ENCODE data around the gene SNAP91. TPM values are rescaled to one million over a fixed set of nuclear protein-coding genes. Genes with fewer than 3 reads are reported as not detected.
"Not testable (repeated sequence)": the region's sequence is repeated elsewhere in the genome, so short reads cannot be mapped to it uniquely, and the experiment has no call there.

Gene SNAP91
- total RNA-seq, 4 donors from 2014 or later, result 1.8 to 18.1 TPM; not detected in 2

GRCh38 chr6:83592770-83593394, 116.0 kb downstream of the SNAP91 start:
- Histone ChIP-seq H3K27me3 (no peaks in the 10 kb centered on the region), H3K4me1 (no peaks in the 10 kb centered on the region), H3K36me3 (peaks cover 0 to 2% of the 10 kb centered on the region in 2 donors), H3K9me3 (no peaks in the 10 kb centered on the region), H3K27ac (no peak overlapping the region), H3K4me3 (no peak overlapping the region)
- TF ChIP-seq, protein P1, sequence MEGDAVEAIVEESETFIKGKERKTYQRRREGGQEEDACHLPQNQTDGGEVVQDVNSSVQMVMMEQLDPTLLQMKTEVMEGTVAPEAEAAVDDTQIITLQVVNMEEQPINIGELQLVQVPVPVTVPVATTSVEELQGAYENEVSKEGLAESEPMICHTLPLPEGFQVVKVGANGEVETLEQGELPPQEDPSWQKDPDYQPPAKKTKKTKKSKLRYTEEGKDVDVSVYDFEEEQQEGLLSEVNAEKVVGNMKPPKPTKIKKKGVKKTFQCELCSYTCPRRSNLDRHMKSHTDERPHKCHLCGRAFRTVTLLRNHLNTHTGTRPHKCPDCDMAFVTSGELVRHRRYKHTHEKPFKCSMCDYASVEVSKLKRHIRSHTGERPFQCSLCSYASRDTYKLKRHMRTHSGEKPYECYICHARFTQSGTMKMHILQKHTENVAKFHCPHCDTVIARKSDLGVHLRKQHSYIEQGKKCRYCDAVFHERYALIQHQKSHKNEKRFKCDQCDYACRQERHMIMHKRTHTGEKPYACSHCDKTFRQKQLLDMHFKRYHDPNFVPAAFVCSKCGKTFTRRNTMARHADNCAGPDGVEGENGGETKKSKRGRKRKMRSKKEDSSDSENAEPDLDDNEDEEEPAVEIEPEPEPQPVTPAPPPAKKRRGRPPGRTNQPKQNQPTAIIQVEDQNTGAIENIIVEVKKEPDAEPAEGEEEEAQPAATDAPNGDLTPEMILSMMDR (IDR thresholded peaks at IDR 0.05), result no peak
- no peak for TF ChIP-seq POLR2A (IDR thresholded peaks at IDR 0.05)
- no peak for DNase-seq
- intact Hi-C loops (cut with DNase I; ENCODE audit: low total_unique reads), result no loop called here

DNA sequence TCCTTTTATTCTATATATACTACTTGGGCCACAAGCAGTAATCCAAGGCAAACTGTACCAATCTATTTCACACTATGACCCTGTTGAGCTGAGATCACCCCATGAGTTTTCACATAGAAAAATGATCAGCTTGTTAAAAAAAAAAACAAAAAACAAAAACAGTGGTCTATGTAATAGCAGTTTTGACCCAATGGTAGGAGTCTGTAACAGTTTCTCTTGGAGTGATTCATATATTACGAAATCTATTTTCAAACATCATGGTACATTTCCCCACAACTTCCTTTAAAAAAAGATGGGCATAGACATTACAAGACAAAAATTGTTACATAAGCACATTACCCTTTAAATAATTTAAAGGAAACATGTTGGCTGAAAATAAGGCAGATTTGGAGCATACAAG, 118.5 kb downstream of the SNAP91 start:
- Histone ChIP-seq H3K9me3 (no peaks in the 10 kb centered on the region), H3K4me1 (no peaks in the 10 kb centered on the region), H3K4me3 (no peak overlapping the region), H3K36me3 (peaks cover 0 to 2% of the 10 kb centered on the region in 2 donors), H3K27ac (no peak overlapping the region), H3K27me3 (no peaks in the 10 kb centered on the region)
- intact Hi-C loops (cut with DNase I; ENCODE audit: low total_unique reads), result no loop called here
- DNase-seq, result no peak
- TF ChIP-seq, protein P1 (IDR thresholded peaks at IDR 0.05), result no peak
- TF ChIP-seq POLR2A (IDR thresholded peaks at IDR 0.05), result no peak

- Histone ChIP-seq H3K36me3 (no peaks in the 10 kb centered on the region), H3K27me3 (no peaks in the 10 kb centered on the region), H3K9me3 (no peaks in the 10 kb centered on the region), H3K4me3 (no peak overlapping the region), H3K4me1 (no peaks in the 10 kb centered on the region), H3K27ac (no peak overlapping the region)
- intact Hi-C loops (cut with DNase I; ENCODE audit: low total_unique reads), result no loop called here
- TF ChIP-seq, protein P1 (IDR thresholded peaks at IDR 0.05), result no peak
- no peak for TF ChIP-seq POLR2A (IDR thresholded peaks at IDR 0.05)
- DNase-seq, result no peak
Observed at GRCh38 chr6:83589076-83589475, 119.8 kb downstream of the SNAP91 start.

DNA sequence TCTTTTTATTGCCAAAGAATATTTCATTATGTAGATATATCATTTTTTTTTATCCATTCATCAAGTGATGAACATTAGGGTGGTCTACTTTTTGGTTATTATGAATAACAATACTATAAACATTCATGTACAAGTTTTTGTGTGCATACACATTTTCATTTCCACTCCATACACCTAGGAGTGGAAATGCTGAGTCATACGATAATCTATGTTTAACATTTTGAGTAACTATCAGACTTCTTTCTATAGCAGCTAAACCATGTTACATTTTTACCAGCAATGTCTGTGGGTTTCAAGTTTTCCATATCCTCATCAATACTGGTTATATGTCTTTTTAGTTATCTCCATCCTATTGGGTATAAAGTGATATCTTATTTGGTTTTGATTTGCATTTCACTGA, 130.8 kb downstream of the SNAP91 start:
- intact Hi-C loops (cut with DNase I; ENCODE audit: low total_unique reads), result no loop called here
- H3K36me3 ChIP-seq, result no peaks in the 10 kb centered on the region
- no peaks in the 10 kb centered on the region for H3K27me3 ChIP-seq
- no peak overlapping the region for H3K4me3 ChIP-seq
- H3K9me3 ChIP-seq, result no peaks in the 10 kb centered on the region
- TF ChIP-seq, protein P1 (IDR thresholded peaks at IDR 0.05), result no peak
- no peaks in the 10 kb centered on the region for H3K4me1 ChIP-seq
- DNase-seq, result no peak
- no peak overlapping the region for H3K27ac ChIP-seq

GRCh38 chr6:83574783-83575182, 134.1 kb downstream of the SNAP91 start:
- H3K27ac ChIP-seq, result no peak overlapping the region
- no peaks in the 10 kb centered on the region for H3K9me3 ChIP-seq
- H3K27me3 ChIP-seq, result no peaks in the 10 kb centered on the region
- no peak for DNase-seq
- H3K4me1 ChIP-seq, result no peaks in the 10 kb centered on the region
- H3K36me3 ChIP-seq, result no peaks in the 10 kb centered on the region
- TF ChIP-seq POLR2A (IDR thresholded peaks at IDR 0.05), result no peak
- TF ChIP-seq, protein P1 (IDR thresholded peaks at IDR 0.05), result no peak
- intact Hi-C loops (cut with DNase I; ENCODE audit: low total_unique reads), result no loop called here
- no peak overlapping the region for H3K4me3 ChIP-seq

DNA sequence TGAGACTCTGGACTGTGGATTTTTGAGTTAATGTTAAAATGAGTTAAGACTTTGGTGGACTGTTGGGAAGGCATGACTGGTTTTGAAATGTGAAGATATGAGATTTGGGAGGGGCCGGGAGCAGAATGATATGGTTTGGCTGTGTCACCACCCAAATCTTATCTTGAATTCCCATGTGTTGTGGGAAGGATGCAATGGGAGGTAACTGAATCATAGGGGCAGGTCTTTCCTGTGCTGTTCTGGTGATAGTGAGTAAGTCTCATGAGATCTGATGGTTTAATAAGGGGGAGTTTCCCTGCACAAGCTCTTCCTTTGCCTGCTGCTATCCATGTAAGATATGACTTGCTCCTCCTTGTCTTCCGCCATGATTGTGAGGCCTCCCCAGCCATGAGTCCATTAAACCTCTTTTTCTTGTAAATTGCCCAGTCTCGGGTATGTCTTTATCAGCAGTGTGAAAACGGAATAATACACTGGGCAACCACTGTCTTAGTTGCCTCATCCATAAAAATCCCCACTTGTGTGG, 137.2 kb downstream of the SNAP91 start:
- H3K27ac ChIP-seq; H3K36me3 ChIP-seq; DNase-seq; H3K27me3 ChIP-seq; H3K9me3 ChIP-seq; H3K4me3 ChIP-seq; intact Hi-C loops (cut with DNase I; ENCODE audit: low total_unique reads); H3K4me1 ChIP-seq: not testable (repeated sequence)
